ENCODE measurements around the gene ADAM10. TPM values are rescaled to one million over a fixed set of nuclear protein-coding genes. Genes with fewer than 3 reads are reported as not detected.

The ADAM10 gene
- total RNA-seq, 4 donors from 2014 or later = 42.9 to 83.3 (median 62.7) TPM

GRCh38 chr15:58569455-58569854 lies 180.1 kb downstream of the ADAM10 start:
- Histone ChIP-seq H3K9me3 (no peaks in the 10 kb centered on the region), H3K27me3 (no peaks in the 10 kb centered on the region), H3K4me3 (no peak overlapping the region), H3K4me1 (peaks cover 0 to 10% (median 0%) of the 10 kb centered on the region in 4 donors), H3K27ac (no peak overlapping the region), H3K36me3 (no peaks in the 10 kb centered on the region)
- no peak for DNase-seq
- TF ChIP-seq, protein P1, sequence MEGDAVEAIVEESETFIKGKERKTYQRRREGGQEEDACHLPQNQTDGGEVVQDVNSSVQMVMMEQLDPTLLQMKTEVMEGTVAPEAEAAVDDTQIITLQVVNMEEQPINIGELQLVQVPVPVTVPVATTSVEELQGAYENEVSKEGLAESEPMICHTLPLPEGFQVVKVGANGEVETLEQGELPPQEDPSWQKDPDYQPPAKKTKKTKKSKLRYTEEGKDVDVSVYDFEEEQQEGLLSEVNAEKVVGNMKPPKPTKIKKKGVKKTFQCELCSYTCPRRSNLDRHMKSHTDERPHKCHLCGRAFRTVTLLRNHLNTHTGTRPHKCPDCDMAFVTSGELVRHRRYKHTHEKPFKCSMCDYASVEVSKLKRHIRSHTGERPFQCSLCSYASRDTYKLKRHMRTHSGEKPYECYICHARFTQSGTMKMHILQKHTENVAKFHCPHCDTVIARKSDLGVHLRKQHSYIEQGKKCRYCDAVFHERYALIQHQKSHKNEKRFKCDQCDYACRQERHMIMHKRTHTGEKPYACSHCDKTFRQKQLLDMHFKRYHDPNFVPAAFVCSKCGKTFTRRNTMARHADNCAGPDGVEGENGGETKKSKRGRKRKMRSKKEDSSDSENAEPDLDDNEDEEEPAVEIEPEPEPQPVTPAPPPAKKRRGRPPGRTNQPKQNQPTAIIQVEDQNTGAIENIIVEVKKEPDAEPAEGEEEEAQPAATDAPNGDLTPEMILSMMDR (IDR thresholded peaks at IDR 0.05) = no peak
- TF ChIP-seq POLR2A (IDR thresholded peaks at IDR 0.05) = no peak

DNA sequence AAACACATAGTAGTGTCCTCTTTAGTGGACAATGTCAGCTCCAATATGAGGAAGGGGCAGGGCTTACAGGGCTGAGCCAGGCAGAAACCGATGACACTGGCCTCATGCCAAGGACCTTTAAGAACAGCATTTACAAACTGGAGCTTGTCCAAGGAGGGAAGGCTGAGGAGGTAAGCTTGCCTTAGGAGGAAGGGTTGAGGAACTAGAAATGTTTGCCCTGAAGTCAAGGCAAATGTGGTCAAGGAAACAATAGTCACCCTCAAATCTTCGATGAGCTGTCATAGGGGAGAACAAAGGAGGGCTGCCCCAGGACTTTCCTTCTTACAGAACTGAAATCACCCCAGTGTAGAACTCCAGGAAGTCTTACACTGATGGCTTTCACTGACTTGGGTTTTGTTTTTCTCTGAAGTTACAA lies 181.3 kb downstream of the ADAM10 start:
- Histone ChIP-seq H3K27ac (no peak overlapping the region), H3K9me3 (no peaks in the 10 kb centered on the region), H3K36me3 (no peaks in the 10 kb centered on the region), H3K4me3 (no peak overlapping the region), H3K4me1 (no peaks in the 10 kb centered on the region), H3K27me3 (no peaks in the 10 kb centered on the region)
- peak in 1 of 3 donors; percentile 62 for DNase-seq
- no peak for TF ChIP-seq POLR2A (IDR thresholded peaks at IDR 0.05)
- TF ChIP-seq, protein P1 (IDR thresholded peaks at IDR 0.05) = no peak

GRCh38 chr15:58566029-58566428 lies 183.5 kb downstream of the ADAM10 start:
- no peak for TF ChIP-seq POLR2A (IDR thresholded peaks at IDR 0.05)
- TF ChIP-seq, protein P1 (IDR thresholded peaks at IDR 0.05) = no peak
- DNase-seq = no peak
- Histone ChIP-seq H3K9me3 (no peaks in the 10 kb centered on the region), H3K4me3 (no peak overlapping the region), H3K36me3 (no peaks in the 10 kb centered on the region), H3K27ac (no peak overlapping the region), H3K4me1 (no peaks in the 10 kb centered on the region), H3K27me3 (no peaks in the 10 kb centered on the region)

- Histone ChIP-seq H3K9me3 (no peaks in the 10 kb centered on the region), H3K36me3 (no peaks in the 10 kb centered on the region), H3K27me3 (no peaks in the 10 kb centered on the region), H3K4me3 (no peak overlapping the region), H3K4me1 (no peaks in the 10 kb centered on the region), H3K27ac (no peak overlapping the region)
- TF ChIP-seq POLR2A (IDR thresholded peaks at IDR 0.05) = no peak
- TF ChIP-seq, protein P1 (IDR thresholded peaks at IDR 0.05) = peak in 1 of 6 experiments; percentile 15
- DNase-seq = no peak
Observed at GRCh38 chr15:58565619-58566018, 183.9 kb downstream of the ADAM10 start.

DNA sequence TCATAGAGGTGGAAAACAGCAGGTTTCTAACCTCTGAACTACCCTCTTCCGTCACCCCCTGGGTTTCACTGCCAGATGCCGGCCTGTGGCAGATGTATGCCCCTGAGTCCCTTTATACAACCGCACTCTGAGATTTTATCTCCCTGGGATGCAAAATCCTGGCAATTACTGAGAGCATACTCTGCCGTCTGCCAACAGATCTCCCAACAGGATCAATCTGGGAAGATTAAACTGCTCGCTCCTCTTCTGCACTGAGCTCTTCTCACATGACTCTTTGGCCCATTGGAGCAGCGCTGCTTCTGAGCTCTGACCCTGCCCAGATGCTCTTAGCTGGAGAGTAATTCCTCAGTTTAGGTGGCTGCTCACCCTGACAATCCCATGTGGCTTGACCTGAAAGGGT lies 184.5 kb downstream of the ADAM10 start:
- H3K27me3 ChIP-seq = no peaks in the 10 kb centered on the region
- H3K36me3 ChIP-seq = no peaks in the 10 kb centered on the region
- DNase-seq = no peak
- TF ChIP-seq, protein P1 (IDR thresholded peaks at IDR 0.05) = no peak
- no peak for TF ChIP-seq POLR2A (IDR thresholded peaks at IDR 0.05)
- H3K27ac ChIP-seq = no peak overlapping the region
- H3K9me3 ChIP-seq = no peaks in the 10 kb centered on the region
- H3K4me3 ChIP-seq = no peak overlapping the region
- H3K4me1 ChIP-seq = no peaks in the 10 kb centered on the region

DNA sequence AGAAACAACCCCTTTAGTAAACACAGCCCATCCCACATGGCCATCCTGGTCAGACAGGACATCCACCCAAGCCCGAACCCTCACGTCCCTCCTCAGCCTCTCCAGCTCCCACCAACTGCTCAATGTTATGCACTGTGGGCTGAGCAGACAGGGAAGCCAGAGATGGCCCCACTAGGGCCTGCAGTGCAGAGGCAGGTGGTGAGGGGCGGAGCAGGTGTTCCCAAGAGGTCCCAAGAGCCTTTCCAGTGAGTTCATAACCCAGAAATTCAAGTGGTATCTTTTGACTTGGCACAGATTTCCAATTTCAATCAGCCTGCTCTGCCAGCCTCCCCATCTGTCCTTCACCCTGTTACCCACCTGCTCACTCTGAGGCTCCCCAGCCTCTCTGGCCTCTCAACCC lies 187.4 kb downstream of the ADAM10 start:
- H3K4me1 ChIP-seq = no peaks in the 10 kb centered on the region
- no peaks in the 10 kb centered on the region for H3K9me3 ChIP-seq
- TF ChIP-seq, protein P1 (IDR thresholded peaks at IDR 0.05) = no peak
- no peak for TF ChIP-seq POLR2A (IDR thresholded peaks at IDR 0.05)
- no peaks in the 10 kb centered on the region for H3K36me3 ChIP-seq
- H3K4me3 ChIP-seq = no peak overlapping the region
- no peak overlapping the region for H3K27ac ChIP-seq
- H3K27me3 ChIP-seq = no peaks in the 10 kb centered on the region
- no peak for DNase-seq

Data from Peyer's patch (tissue), 4 donors.